Measurements from ENCODE around the gene HCST.

The HCST gene

GRCh38 chr19:35935911-35936737, 33.8 kb downstream of the HCST start, which contains the start of gene LRFN3:
Gene LRFN3 (plus strand): TSS chr19:35936374. CDS start chr19:35939426, 3,052 bp downstream.
- DNase-seq (ENCODE audit: low read depth in 2 of 2, low spot score in 1 of 2) = no peak

- no peak for DNase-seq (ENCODE audit: low read depth in 2 of 2, low spot score in 1 of 2)
Measured at GRCh38 chr19:35936738-35937268, 34.5 kb downstream of the HCST start.

GRCh38 chr19:35937345-35938281, 35.3 kb downstream of the HCST start:
- no peak for DNase-seq (ENCODE audit: low read depth in 2 of 2, low spot score in 1 of 2)

GRCh38 chr19:35938282-35939224, 36.2 kb downstream of the HCST start:
- DNase-seq (ENCODE audit: low read depth in 2 of 2, low spot score in 1 of 2) = no peak

GRCh38 chr19:35939307-35940077, 37.2 kb downstream of the HCST start:
- DNase-seq (ENCODE audit: low read depth in 2 of 2, low spot score in 1 of 2) = no peak

- DNase-seq (ENCODE audit: low read depth in 2 of 2, low spot score in 1 of 2) = no peak
Measured at GRCh38 chr19:35940078-35940775, 37.9 kb downstream of the HCST start.

GRCh38 chr19:35940839-35941238, 38.5 kb downstream of the HCST start:
- no peak for DNase-seq (ENCODE audit: low read depth in 2 of 2, low spot score in 1 of 2)

- DNase-seq (ENCODE audit: low read depth in 2 of 2, low spot score in 1 of 2) = no peak
Measured at GRCh38 chr19:35942235-35942634, 39.9 kb downstream of the HCST start.

GRCh38 chr19:35943321-35944301, 41.3 kb downstream of the HCST start:
- no peak for DNase-seq (ENCODE audit: low read depth in 2 of 2, low spot score in 1 of 2)

- DNase-seq (ENCODE audit: low read depth in 2 of 2, low spot score in 1 of 2) = no peak
Measured at GRCh38 chr19:35944556-35944955, 42.2 kb downstream of the HCST start.

- no peak for DNase-seq (ENCODE audit: low read depth in 2 of 2, low spot score in 1 of 2)
Measured at GRCh38 chr19:35945121-35945790, 42.9 kb downstream of the HCST start.

GRCh38 chr19:35946203-35946602, 43.9 kb downstream of the HCST start:
- DNase-seq (ENCODE audit: low read depth in 2 of 2, low spot score in 1 of 2) = no peak

- DNase-seq (ENCODE audit: low read depth in 2 of 2, low spot score in 1 of 2) = no peak
Measured at GRCh38 chr19:35949131-35949530, 46.8 kb downstream of the HCST start.
